Heart left ventricle (tissue), 13 donors: Measurements from ENCODE around the gene ACOXL.

ENCODE experiments used
- POLR2A ChIP-seq, 2 donors: fragments of 450-650 bp; IDR thresholded peaks; one replicate each; pipeline ENCODE4 v1.6.1; 2017; ENCODE audit warnings: antibody characterized with exemption in 2 of 2, mild to moderate bottlenecking in 2 of 2, moderate library complexity in 2 of 2
- TF ChIP-seq, protein P1 (sequence below), 12 donors: fragments of 200-600 bp; sonication (generic) in 4 of 12; IDR thresholded peaks; one replicate each; pipeline versions ENCODE4 v1.5.0 to v1.8.0; 2018 to 2022; ENCODE audit warnings: antibody characterized with exemption in 12 of 12, mild to moderate bottlenecking in 5 of 12
- donor health status: ischemic (EF 13 %, LVEDD 7.1; RV severe dilation, severe dysfunction).
- donor health status: DM: no; HTN: yes; CAD: no.
- donor health status: DM: no; HTN: no; CAD: no.
- donor health status: ischemic (EF 25% LVEDD 6.9; RV normal size, moderate dysfunction).
- donor health status: ischemic (EF 25% LVEDD 5.7; RV mildly dilated, moderate dysfunction).
- donor health status: ischemic (EF 35%, LVEDD 5.7; RV mildly dilated, moderate dysfunction).
- donor health status: nonischemic (EF 11% LVEDD 7.7; RV severe dilation, severe dysfunction).
- donor health status: DM: yes; HTN: yes; CAD: no.
- donor health status: PGD.
- donor health status: ischemic (EF 29% LVEDD 5.4; RV normal size, mild dysfunction).
- donor health status: nonischemic (EF 23%, LVEDD 6.1; RV moderate dilation, normal function).

DNA sequence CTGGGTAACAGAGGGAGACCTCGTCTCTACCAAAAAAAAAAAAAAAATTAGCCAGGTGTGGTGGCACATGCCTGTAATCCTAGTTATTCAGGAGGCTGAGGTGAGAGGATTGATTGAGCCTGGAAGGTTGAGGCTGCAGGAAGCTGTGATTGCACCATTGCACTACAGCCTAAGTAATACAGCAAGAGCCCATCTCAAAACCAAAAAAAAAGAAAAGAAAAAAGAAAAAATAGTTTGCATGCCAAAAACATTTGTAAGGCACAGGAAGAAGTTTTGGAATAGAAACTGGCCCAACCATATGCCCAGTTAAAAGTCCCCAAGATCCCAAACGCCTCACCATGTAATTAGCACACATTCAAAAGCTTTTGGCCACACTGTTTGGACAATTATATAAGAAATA lies 13.4 kb upstream of the ACOXL start:
- TF ChIP-seq, protein P1, sequence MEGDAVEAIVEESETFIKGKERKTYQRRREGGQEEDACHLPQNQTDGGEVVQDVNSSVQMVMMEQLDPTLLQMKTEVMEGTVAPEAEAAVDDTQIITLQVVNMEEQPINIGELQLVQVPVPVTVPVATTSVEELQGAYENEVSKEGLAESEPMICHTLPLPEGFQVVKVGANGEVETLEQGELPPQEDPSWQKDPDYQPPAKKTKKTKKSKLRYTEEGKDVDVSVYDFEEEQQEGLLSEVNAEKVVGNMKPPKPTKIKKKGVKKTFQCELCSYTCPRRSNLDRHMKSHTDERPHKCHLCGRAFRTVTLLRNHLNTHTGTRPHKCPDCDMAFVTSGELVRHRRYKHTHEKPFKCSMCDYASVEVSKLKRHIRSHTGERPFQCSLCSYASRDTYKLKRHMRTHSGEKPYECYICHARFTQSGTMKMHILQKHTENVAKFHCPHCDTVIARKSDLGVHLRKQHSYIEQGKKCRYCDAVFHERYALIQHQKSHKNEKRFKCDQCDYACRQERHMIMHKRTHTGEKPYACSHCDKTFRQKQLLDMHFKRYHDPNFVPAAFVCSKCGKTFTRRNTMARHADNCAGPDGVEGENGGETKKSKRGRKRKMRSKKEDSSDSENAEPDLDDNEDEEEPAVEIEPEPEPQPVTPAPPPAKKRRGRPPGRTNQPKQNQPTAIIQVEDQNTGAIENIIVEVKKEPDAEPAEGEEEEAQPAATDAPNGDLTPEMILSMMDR (IDR thresholded peaks at IDR 0.05), result no peak
- TF ChIP-seq POLR2A (IDR thresholded peaks at IDR 0.05), result no peak
